Right lung (tissue), 10 donors: ENCODE results near the gene VSTM5. TPM values are rescaled to one million over a fixed set of nuclear protein-coding genes. Genes with fewer than 3 reads are reported as not detected.
"Not testable (repeated sequence)": the region's sequence is repeated elsewhere in the genome, so short reads cannot be mapped to it uniquely, and the experiment has no call there.

ENCODE experiments used
- DNase-seq, 2 donors: peaks; one replicate each; pipeline ENCODE4 v3.0.0-alpha.2; 2013
- long read RNA-seq, 8 donors: transcript quantifications; one replicate each; lab custom pipeline, GENCODE V29; 2026
- polyA plus RNA-seq, 5 donors: library from polyadenylated mRNA; unstranded; fragments of 120-200 nt; gene quantifications; one replicate each; pipeline versions ENCODE4 v1.2.1 to v1.2.3, GENCODE V29; 2013; ENCODE audit warnings: inconsistent platforms in 1 of 5, low replicate concordance in 1 of 5; ENCODE audit not compliant: insufficient read length in 5 of 5, insufficient read depth in 1 of 5

VSTM5 gene
- polyA plus RNA-seq = 1 to 10 TPM in 1 of 5 donors, under 1 TPM in 4; 0.38 to 1.3 (median 0.76) TPM
- long read RNA-seq, donor 1 = 0 reads
- long read RNA-seq, donor 2 = 0 reads
- long read RNA-seq, donor 3 = 0 reads
- long read RNA-seq, donor 4 = 0 reads
- long read RNA-seq, donor 5 = 0 reads
- long read RNA-seq, donor 6, partial matches to known transcripts = 0 of 1 reads
- long read RNA-seq, donor 6, other reads (novel, unspliced or antisense) = 0 of 1 reads
- long read RNA-seq, donor 7 = 0 reads
- long read RNA-seq, donor 8 = 0 reads

- DNase-seq = no peak
These were observed at the start of gene VSTM5 for GRCh38 chr11:93850594-93851018. TSS of gene VSTM5 (minus strand) at chr11:93850618. CDS start at chr11:93850502, 116 bp downstream.

- DNase-seq = peak; percentile 42 to 50
These were observed 44.9 kb upstream of the VSTM5 start for GRCh38 chr11:93895106-93895862.

- DNase-seq = no peak
These were observed 40.1 kb upstream of the VSTM5 start for GRCh38 chr11:93890391-93891051.

- no peak for DNase-seq
These were observed 36.7 kb upstream of the VSTM5 start for GRCh38 chr11:93887111-93887510.

DNA sequence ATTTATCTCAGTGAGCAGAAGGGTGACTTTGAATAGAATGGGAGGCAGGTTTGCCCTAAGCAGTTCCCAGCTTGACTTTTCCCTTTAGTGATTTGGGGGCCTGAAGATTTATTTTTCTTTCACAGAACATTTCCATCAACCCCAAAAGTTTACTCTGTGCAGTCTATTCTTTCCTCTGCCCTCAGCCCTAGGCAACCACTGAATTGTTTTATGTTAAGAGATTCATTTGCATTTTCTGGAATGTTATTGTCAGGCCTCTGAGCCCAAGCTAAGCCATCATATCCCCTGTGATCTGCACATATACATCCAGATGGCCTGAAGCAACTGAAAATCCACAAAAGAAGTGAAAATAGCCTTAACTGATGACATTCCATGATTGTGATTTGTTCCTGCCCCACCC, 28.7 kb upstream of the VSTM5 start:
- DNase-seq = not testable (repeated sequence)

DNA sequence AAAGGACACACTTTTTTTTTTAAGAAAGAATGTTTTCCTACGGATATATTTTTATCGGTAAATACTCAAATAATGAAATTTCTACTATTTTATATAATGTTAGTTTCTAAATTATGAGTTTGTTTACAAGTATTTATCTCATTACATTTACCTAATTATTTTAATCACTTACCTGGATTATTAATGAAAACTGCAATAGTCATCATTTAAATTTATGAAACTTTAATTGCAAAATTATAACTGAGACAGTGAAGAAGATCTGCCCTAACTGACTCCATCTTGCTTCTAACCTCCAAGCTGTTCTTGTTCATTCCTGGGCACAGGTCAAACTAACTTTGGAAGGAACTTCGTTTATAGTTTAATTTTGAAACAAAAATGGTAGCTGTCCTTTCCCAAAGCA, 25.2 kb upstream of the VSTM5 start:
- no peak for DNase-seq

- no peak for DNase-seq
These were observed 21.1 kb upstream of the VSTM5 start for GRCh38 chr11:93871526-93871925.

GRCh38 chr11:93870616-93871015, 20.2 kb upstream of the VSTM5 start:
- DNase-seq = no peak

GRCh38 chr11:93869830-93870229, 19.4 kb upstream of the VSTM5 start:
- DNase-seq = no peak

DNA sequence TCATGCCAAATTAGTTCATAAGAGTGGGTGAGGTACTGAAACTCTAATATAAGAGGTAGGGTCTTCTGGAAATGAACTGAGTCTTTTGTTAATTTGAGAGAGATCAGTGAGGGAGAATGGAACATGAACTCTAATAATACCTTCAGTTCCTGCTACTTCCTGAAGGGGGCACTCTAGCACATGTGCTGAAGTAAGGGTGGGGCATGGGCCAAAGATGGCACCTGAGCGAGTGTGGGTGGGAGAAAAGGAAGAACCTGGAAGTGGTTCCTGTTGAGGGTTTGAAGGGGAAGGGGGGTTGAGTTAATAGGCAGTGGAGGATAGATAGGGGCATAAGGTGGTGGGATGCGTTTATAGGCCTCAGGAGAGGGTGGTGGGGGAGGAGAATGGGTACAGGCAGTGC, 18.0 kb upstream of the VSTM5 start:
- not testable (repeated sequence) for DNase-seq

DNA sequence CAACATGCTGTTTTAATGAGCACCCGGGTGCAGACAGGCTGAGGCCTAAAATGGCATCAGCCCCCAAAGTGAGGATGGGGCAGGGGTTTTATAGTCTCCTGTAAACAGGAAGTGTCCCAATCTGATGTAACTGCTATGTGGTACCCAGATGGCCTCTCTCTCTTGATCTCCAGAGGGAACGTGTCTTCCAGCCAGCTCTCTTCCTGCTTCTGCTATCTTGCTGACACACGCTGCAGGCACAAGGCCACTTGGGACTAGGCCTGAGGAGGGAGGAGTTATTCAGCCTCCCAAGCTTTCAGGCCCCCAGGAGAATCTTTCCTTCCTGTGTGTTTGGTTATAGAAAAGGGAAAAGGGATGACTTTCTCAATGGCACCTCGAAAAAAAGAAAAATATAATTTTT, 11.4 kb upstream of the VSTM5 start:
- DNase-seq = peak in 1 of 2 donors; percentile 9

- no peak for DNase-seq
These were observed 7.8 kb upstream of the VSTM5 start for GRCh38 chr11:93858121-93858775.

DNA sequence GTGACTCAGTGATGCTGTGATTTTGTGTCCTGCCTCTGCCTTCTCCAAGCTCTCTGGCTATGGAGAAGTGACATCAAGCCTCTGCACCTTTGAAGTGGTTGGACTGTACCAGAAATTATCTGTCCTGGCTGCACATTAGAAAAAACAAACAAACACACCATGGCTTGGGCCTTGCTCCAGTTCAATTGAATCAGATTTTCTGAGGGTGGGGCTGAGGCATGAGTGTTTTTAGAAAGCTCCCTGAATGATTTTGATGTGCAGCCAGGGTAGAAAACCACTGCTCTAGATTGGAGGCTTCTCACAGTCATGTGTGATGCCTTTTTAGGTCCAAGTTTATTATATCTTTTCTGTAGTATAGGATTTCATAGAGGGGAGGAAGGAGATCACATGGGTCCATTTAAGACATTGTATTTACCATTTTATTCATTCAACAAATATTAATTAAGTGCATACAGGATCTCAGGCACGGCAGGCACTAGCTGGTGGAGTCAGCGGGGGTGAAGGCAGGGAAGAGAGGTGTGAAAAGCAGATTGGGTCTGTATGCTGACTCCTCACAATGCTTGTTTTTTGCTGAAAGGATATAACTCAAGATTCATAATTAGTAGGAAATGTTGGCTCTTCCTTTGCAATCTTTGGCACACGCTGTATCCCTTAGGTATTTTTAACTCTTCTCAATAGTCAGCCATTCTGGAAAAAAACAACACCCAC, 7.1 kb upstream of the VSTM5 start:
- no peak for DNase-seq

GRCh38 chr11:93852242-93852641, 1.8 kb upstream of the VSTM5 start:
- no peak for DNase-seq

- DNase-seq = peak; percentile 12 to 18
These were observed 446 bp downstream of the VSTM5 start for GRCh38 chr11:93849751-93850593.

DNA sequence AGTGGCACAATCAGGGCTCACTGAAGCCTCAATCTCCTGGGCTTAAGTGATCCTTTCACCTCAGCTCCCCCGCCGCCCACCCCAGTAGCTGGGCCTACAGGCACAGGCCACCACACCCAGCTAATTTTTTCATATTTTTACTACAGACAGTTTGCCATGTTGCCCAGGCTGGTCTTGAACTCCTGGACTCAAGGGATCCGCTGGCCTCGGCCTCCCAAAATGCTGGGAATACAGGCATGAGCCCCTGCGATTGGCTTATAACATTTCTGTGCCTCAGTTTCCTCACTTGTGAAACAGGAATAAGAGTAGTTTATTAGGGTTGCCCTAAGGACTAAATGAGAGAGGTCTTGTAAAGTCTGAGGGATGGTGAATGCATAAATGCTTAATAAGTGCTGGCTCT, 1.2 kb downstream of the VSTM5 start:
- no peak for DNase-seq

GRCh38 chr11:93846411-93846810, 4.0 kb downstream of the VSTM5 start:
- DNase-seq = no peak

DNA sequence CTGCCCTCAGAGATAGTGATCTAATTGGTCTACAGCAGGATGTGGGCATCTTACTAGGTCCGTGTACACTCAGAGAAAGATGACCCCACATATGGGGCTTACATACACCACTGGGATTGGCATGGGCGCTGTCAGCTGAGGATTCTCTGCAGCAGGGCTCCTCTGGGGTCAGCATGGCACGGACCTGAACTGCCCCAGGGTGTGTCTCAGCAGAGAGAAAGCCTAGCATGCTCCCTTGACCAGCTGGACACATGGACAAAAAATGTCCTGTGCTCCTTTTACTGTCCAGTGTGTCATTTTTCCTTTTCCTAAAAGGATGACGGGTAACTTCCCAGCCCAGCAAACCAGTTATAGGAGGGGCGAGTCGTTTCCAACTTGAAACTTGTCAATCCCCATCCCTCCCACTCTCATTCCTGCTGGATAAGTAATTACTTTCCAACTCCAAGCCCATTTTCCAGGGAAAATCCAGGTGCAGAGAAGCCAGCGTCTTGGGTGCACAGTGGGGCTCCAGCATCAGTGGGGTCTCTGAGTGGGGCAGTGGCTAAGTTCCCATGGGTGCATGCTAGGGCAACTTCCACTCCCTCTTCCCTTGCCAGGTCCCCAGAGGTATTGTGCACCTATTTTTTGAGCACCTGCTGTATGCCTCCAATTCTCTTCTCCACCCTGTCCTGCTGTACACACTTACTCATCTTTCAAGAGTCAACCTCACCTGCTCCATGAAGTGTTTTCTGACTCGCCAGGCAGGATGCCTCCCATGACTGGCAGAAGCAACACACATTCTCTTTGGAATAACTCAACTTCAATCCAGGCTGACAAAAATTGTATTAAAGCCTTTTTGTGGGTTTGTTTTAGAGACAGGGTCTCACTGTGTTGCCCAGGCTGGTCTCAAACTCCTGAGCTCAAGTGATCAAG, 5.0 kb downstream of the VSTM5 start:
- no peak for DNase-seq

- no peak for DNase-seq
These were observed 5.8 kb downstream of the VSTM5 start for GRCh38 chr11:93844568-93844967.
